Colonic mucosa (tissue), 4 donors: ENCODE measurements around the gene USF1. TPM values are rescaled to one million over a fixed set of nuclear protein-coding genes. Genes with fewer than 3 reads are reported as not detected.

ENCODE experiments used
- DNase-seq: peaks from one replicate; pipeline ENCODE4 v3.0.0-alpha.2; 2020
- H3K27ac ChIP-seq: fragments of 200-600 bp; one replicate; pipeline ENCODE4 v1.8.0; 2021
- H3K27me3 ChIP-seq: fragments of 200-600 bp; one replicate; pipeline ENCODE4 v1.8.0; 2021
- H3K36me3 ChIP-seq: fragments of 200-600 bp; one replicate; pipeline ENCODE4 v1.8.0; 2021
- H3K4me1 ChIP-seq: fragments of 200-600 bp; one replicate; pipeline ENCODE4 v1.8.0; 2021; ENCODE audit warnings: mild to moderate bottlenecking
- H3K4me3 ChIP-seq: fragments of 200-600 bp; one replicate; pipeline ENCODE4 v1.8.0; 2021
- H3K9ac ChIP-seq, 2 donors: one replicate each; pipeline ENCODE4 v1.7.0; 2013; ENCODE audit warnings: control low read depth in 2 of 2, low read depth in 2 of 2, low read length in 2 of 2
- H3K9me3 ChIP-seq: fragments of 200-600 bp; one replicate; pipeline ENCODE4 v1.8.0; 2021
- CTCF ChIP-seq: fragments of 200-600 bp; IDR thresholded peaks from one replicate; pipeline ENCODE4 v1.8.0; 2022; ENCODE audit warnings: antibody characterized with exemption, mild to moderate bottlenecking
- intact Hi-C: fragments of 100-400 bp; cut with DNase I; formaldehyde crosslinking; loops from one replicate; pipeline ENCODE4 v1.14.1; 2022
- total RNA-seq, 2 donors: library from RNA; stranded (reverse); fragmentation: NEBNext Ultra II Directional in 1 of 2; extraction: Animal tissue kit (Norgen Biotek cat#: 25700) in 1 of 2; gene quantifications; one replicate each; pipeline ENCODE4 v1.2.1, GENCODE V29; 2021
- donor health status: healthy.
- donor health status: DM: no; HTN: no; CAD: no.
- donor health status: DM: no; HTN: no; CAD: no.

Gene USF1
- total RNA-seq, 2 donors from 2014 or later: 63.6 TPM

- intact Hi-C loops: no loop called here
- no peak overlapping the region for H3K27ac ChIP-seq
- no peaks in the 10 kb centered on the region for H3K4me1 ChIP-seq
- TF ChIP-seq CTCF: no peak
- no peaks in the 10 kb centered on the region for H3K9me3 ChIP-seq
- no peak overlapping the region for H3K4me3 ChIP-seq
- no peak overlapping the region for H3K9ac ChIP-seq
- H3K36me3 ChIP-seq: no peaks in the 10 kb centered on the region
- DNase-seq: no peak
- H3K27me3 ChIP-seq: no peaks in the 10 kb centered on the region
Observed at GRCh38 chr1:161091796-161092507, 46.2 kb upstream of the USF1 start.

GRCh38 chr1:161091093-161091492, 45.3 kb upstream of the USF1 start:
- no peak for DNase-seq
- Histone ChIP-seq H3K4me3 (no peak overlapping the region), H3K27me3 (no peaks in the 10 kb centered on the region), H3K4me1 (no peaks in the 10 kb centered on the region), H3K27ac (no peak overlapping the region), H3K9ac (no peak overlapping the region), H3K9me3 (no peaks in the 10 kb centered on the region), H3K36me3 (no peaks in the 10 kb centered on the region)
- intact Hi-C loops: no loop called here
- TF ChIP-seq CTCF: no peak

GRCh38 chr1:161090617-161091016, 44.8 kb upstream of the USF1 start:
- Histone ChIP-seq H3K4me1 (no peaks in the 10 kb centered on the region), H3K9ac (no peak overlapping the region), H3K4me3 (no peak overlapping the region), H3K27me3 (no peaks in the 10 kb centered on the region), H3K9me3 (no peaks in the 10 kb centered on the region), H3K27ac (no peak overlapping the region), H3K36me3 (no peaks in the 10 kb centered on the region)
- intact Hi-C loops: no loop called here
- no peak for TF ChIP-seq CTCF
- DNase-seq: no peak

- no peak overlapping the region for H3K4me3 ChIP-seq
Observed at GRCh38 chr1:161089938-161090337, 44.2 kb upstream of the USF1 start.

GRCh38 chr1:161089251-161089924, 43.6 kb upstream of the USF1 start, which contains the start of gene NECTIN4:
Gene NECTIN4, minus strand, starts transcription at chr1:161089558. Its CDS starts 262 bp downstream, at chr1:161089296.
- Histone ChIP-seq H3K4me1 (no peaks in the 10 kb centered on the region), H3K36me3 (no peaks in the 10 kb centered on the region), H3K9me3 (no peaks in the 10 kb centered on the region), H3K27me3 (no peaks in the 10 kb centered on the region), H3K9ac (peak within 1 kb of the TSS; percentile 57 to 69), H3K4me3 (peak within 1 kb of the TSS; percentile 18), H3K27ac (peak within 1 kb of the TSS; percentile 43)
- peak; percentile 83 for DNase-seq
- intact Hi-C loops: no loop called here
- TF ChIP-seq CTCF: no peak

More at GRCh38 chr1:161089938-161090337, 44.2 kb upstream of the USF1 start:
- no peak for DNase-seq
- TF ChIP-seq CTCF: no peak
- intact Hi-C loops: no loop called here
- no peaks in the 10 kb centered on the region for H3K9me3 ChIP-seq
- peak overlapping the region in 1 of 2 donors; percentile 69 for H3K9ac ChIP-seq
- H3K4me1 ChIP-seq: no peaks in the 10 kb centered on the region
- no peak overlapping the region for H3K27ac ChIP-seq
- no peaks in the 10 kb centered on the region for H3K27me3 ChIP-seq
- no peaks in the 10 kb centered on the region for H3K36me3 ChIP-seq
